Measurements from ENCODE around the gene PTPRN2.

DNA sequence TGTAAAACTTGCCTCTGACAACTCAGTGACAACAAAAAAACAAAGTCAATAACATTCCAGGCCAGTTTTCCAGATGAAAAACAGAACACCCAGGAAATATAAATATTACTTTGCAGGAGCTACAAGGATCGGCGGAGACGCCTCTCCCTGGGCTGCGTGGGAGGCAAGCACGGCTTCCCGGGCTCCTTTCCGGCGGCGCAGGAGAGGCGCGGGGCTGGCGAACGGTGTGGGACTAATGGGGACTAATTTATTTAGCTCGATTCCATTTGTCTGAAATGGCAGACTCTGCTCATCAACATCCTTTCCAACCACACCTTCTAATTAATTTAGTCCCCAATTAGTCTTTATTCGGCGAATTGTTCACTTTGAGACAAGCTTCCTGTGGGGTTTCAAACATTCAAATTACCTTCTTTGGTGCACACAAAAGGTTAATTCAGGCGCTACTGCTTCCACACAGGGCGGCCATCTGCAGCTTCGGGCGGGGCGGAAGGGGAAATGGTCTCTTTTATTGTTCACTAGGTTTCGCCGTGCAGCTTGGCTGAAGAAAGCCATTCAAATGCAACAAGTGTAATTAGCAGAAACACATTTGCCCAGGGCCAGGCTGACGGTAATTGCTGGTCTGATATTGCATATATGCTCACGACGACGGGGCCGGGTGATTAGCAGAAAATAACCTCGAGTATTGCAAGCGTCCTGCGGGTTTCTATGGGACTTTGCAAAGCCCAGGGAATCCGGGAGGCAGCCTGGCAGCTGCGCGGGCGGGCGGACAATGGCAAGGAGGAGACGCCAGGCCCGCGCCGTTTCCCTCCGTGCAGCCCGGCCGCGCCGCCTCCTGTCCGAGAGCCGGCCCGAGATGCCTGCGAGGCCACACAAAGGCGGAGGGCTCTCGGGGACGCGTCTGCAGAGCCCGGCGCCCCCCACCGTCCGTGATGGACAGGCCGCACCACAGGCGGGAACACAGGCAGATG, 270.1 kb downstream of the PTPRN2 start:
- no peak for TF ChIP-seq ELF1 (IDR thresholded peaks at IDR 0.05)
- TF ChIP-seq, protein P1, sequence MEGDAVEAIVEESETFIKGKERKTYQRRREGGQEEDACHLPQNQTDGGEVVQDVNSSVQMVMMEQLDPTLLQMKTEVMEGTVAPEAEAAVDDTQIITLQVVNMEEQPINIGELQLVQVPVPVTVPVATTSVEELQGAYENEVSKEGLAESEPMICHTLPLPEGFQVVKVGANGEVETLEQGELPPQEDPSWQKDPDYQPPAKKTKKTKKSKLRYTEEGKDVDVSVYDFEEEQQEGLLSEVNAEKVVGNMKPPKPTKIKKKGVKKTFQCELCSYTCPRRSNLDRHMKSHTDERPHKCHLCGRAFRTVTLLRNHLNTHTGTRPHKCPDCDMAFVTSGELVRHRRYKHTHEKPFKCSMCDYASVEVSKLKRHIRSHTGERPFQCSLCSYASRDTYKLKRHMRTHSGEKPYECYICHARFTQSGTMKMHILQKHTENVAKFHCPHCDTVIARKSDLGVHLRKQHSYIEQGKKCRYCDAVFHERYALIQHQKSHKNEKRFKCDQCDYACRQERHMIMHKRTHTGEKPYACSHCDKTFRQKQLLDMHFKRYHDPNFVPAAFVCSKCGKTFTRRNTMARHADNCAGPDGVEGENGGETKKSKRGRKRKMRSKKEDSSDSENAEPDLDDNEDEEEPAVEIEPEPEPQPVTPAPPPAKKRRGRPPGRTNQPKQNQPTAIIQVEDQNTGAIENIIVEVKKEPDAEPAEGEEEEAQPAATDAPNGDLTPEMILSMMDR (IDR thresholded peaks at IDR 0.05), result no peak
- no peak for TF ChIP-seq MXI1 (IDR thresholded peaks at IDR 0.05; ENCODE audit: low read depth, low read length)
- TF ChIP-seq TAF1 (IDR thresholded peaks at IDR 0.05; ENCODE audit: borderline replicate concordance, low read depth, low read length), result no peak
- TF ChIP-seq RAD21 (IDR thresholded peaks at IDR 0.05; ENCODE audit: low read length), result no peak
- TF ChIP-seq TCF12 (IDR thresholded peaks at IDR 0.05), result no peak
- TF ChIP-seq, protein P2, sequence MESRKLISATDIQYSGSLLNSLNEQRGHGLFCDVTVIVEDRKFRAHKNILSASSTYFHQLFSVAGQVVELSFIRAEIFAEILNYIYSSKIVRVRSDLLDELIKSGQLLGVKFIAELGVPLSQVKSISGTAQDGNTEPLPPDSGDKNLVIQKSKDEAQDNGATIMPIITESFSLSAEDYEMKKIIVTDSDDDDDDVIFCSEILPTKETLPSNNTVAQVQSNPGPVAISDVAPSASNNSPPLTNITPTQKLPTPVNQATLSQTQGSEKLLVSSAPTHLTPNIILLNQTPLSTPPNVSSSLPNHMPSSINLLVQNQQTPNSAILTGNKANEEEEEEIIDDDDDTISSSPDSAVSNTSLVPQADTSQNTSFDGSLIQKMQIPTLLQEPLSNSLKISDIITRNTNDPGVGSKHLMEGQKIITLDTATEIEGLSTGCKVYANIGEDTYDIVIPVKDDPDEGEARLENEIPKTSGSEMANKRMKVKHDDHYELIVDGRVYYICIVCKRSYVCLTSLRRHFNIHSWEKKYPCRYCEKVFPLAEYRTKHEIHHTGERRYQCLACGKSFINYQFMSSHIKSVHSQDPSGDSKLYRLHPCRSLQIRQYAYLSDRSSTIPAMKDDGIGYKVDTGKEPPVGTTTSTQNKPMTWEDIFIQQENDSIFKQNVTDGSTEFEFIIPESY (IDR thresholded peaks at IDR 0.05; ENCODE audit: borderline replicate concordance, low read depth), result no peak
- TF ChIP-seq, protein P3, sequence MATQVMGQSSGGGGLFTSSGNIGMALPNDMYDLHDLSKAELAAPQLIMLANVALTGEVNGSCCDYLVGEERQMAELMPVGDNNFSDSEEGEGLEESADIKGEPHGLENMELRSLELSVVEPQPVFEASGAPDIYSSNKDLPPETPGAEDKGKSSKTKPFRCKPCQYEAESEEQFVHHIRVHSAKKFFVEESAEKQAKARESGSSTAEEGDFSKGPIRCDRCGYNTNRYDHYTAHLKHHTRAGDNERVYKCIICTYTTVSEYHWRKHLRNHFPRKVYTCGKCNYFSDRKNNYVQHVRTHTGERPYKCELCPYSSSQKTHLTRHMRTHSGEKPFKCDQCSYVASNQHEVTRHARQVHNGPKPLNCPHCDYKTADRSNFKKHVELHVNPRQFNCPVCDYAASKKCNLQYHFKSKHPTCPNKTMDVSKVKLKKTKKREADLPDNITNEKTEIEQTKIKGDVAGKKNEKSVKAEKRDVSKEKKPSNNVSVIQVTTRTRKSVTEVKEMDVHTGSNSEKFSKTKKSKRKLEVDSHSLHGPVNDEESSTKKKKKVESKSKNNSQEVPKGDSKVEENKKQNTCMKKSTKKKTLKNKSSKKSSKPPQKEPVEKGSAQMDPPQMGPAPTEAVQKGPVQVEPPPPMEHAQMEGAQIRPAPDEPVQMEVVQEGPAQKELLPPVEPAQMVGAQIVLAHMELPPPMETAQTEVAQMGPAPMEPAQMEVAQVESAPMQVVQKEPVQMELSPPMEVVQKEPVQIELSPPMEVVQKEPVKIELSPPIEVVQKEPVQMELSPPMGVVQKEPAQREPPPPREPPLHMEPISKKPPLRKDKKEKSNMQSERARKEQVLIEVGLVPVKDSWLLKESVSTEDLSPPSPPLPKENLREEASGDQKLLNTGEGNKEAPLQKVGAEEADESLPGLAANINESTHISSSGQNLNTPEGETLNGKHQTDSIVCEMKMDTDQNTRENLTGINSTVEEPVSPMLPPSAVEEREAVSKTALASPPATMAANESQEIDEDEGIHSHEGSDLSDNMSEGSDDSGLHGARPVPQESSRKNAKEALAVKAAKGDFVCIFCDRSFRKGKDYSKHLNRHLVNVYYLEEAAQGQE (IDR thresholded peaks at IDR 0.05; ENCODE audit: low read depth, low read length), result no peak
